RPMI7951 (cell line): ENCODE measurements around the gene PRSS23. TPM values are rescaled to one million over a fixed set of nuclear protein-coding genes. Genes with fewer than 3 reads are reported as not detected.
"Not testable (repeated sequence)": the region's sequence is repeated elsewhere in the genome, so short reads cannot be mapped to it uniquely, and the experiment has no call there.

Experiments
- DNase-seq: peaks from one replicate; pipeline ENCODE4 v3.0.0-alpha.2; 2012; ENCODE audit warnings: low read depth
- total RNA-seq: library from RNA; depleted of rRNA; stranded (reverse); fragments of >200 nt; shearing (Covaris generic); gene quantifications from 2 replicates; pipeline ENCODE4 v1.2.3, GENCODE V29; 2014; rRNA removed

The PRSS23 gene
- 133 and 144 TPM in 2 replicates for total RNA-seq

- peak; percentile 74 for DNase-seq
These were observed at the start of gene PRSS23 for GRCh38 chr11:86800076-86800959. Gene PRSS23 (plus strand): TSS chr11:86800542. CDS start chr11:86807644, 7,102 bp downstream.

- no peak for DNase-seq
These were observed 46.9 kb upstream of the PRSS23 start for GRCh38 chr11:86753459-86753858.

GRCh38 chr11:86755146-86755545 is 45.2 kb upstream of the PRSS23 start:
- DNase-seq: peak; percentile 13

DNA sequence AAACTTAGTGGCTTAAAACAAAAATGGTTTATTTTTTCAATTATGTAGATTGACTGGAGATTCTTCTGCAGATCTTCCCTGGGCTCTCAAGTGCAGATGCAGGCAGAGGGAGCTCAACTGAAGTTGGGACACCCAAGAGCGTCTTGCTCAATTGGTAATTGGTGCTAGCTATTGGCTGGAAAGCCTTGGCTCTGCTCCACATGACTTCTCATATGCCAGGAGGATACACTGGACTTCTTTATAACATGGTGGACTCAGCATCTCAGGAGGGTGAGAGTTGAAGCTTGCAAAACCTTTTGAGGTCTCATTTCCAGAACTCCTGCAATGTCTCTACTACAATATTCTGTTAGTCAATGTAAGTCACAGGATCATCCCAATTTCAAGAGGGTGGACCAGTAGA is 42.2 kb upstream of the PRSS23 start:
- DNase-seq: no peak

DNA sequence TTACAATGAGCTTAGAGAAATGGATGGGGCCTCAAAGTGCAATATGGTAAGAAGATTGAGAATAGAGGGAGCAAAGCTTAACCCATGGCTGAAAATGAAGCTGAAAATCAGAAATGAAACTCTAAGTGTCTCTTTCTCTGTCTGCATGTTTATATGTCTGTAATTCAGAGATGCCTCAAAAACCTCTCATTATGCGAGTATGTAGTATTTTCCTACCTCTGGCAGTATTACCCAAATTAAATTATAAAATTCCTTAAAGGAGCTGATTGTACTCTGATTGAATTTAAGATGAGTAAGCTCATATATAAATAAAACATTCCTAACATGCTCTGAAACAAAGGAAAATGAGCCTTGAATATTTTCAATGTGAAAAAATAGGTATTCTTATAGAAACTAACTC is 39.8 kb upstream of the PRSS23 start:
- no peak for DNase-seq

- peak; percentile 67 for DNase-seq
These were observed 38.4 kb upstream of the PRSS23 start for GRCh38 chr11:86761978-86762377.

GRCh38 chr11:86765203-86765602 is 35.1 kb upstream of the PRSS23 start:
- DNase-seq: no peak

DNA sequence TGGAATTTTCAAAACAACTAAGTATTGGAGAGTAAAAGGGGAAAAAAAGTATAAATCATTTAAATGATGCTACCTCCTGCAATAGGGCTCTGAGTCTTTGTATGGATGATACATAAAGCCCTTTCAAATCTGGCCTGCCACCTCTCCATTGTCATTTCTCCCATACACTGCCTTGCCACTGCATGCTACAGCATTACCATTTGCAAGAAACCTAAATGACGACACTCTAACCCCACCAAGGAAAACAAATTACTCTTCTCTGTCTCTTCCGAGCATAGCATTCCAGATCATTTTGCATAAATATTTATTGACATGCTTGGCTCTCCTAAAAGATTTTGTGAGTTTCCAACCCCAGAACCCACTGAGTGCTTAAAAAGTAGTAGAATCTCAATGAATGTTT is 34.5 kb upstream of the PRSS23 start:
- no peak for DNase-seq

DNA sequence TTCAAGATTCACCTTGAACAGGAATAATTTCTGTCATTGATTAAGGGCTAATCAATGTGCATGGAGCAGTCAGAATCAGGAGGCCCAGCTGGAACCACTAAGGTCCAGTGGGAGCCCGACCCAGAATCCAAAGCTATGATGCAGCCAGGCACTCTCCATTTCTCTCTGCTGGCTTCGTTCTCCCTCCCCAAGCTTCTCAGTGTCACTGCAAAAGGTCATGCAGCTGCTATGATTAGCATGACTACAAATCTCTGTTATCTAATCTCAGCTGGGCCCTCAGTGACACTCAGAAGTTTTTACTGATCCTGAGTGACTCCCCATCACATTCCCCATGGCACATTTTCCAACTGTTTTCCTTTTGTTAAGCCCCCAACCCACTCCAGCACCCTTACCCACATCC is 31.1 kb upstream of the PRSS23 start:
- no peak for DNase-seq

GRCh38 chr11:86770473-86771027 is 29.8 kb upstream of the PRSS23 start:
- not testable (repeated sequence) for DNase-seq

- no peak for DNase-seq
These were observed 27.3 kb upstream of the PRSS23 start for GRCh38 chr11:86772999-86773398.

DNA sequence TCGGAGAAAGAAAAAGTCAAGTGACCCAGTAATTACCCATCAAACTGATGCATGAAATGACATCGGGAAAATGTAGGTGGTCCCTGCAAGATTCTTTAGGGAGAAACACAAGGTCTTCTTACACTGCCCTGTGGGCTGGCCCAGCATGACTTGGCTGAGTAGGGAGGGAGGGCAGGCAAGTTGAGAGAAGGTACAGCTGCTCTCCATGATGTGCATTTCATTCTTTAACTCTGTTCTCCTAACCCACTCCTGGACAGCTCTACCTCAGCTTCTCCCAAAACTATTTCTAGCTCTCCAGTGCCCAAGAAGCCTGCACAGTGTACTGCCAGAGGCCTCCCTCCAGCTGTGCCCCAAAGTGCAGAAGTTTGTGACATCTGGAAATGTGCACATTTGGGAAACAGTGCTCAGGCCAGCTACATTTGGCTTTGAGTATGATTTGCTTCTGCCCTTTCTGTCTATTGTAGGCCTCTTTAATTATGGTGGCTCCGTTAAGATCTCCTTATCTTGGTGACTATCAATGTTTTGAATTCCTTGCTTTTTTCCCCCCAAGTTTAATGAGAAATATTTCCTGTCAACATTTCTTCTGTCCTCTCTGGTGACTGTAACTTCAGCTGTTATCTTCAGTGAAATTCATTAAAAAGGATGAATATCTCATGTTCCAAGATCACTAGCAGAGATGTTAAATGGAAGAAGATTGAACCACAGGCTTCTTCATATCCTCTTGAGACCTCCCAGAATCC is 26.7 kb upstream of the PRSS23 start:
- no peak for DNase-seq

DNA sequence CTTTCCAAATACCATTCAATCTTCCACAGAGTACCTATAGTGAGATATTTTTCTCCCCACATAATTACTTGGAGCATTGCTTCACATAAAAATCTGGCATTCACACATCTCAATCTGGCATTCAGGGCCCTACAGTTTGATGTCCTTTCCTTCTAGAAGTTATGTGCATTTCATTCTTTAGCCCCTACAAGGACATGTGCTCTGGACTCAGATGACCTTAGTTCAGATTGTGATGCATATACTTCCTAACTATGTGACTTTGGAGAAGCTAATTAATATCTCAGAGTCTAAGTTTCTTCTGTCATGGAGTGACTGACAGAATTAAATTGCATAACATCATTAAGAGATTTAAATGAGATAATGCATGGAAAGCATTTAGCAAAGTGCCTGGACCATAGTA is 25.9 kb upstream of the PRSS23 start:
- DNase-seq: no peak

DNA sequence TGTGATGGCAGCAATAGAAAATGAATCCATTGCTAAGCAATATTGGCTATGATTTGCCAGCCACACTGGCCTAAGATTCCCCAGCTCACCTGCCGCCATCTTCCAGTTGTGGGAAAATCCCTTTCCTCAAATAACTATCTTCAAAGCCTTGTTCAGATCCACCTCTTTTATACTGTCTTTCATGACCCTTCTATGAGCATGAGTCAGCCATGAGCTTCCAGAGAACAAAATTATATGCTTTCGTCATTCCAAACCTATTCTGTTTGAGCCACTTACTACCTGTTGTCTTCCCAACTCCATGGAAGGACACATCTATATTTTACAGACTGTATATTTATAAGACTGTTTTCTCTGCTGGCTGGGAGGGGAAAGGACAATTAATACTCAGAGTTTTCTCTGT is 25.0 kb upstream of the PRSS23 start:
- DNase-seq: no peak

GRCh38 chr11:86781546-86781945 is 18.8 kb upstream of the PRSS23 start:
- DNase-seq: no peak

GRCh38 chr11:86782742-86783141 is 17.6 kb upstream of the PRSS23 start:
- no peak for DNase-seq

DNA sequence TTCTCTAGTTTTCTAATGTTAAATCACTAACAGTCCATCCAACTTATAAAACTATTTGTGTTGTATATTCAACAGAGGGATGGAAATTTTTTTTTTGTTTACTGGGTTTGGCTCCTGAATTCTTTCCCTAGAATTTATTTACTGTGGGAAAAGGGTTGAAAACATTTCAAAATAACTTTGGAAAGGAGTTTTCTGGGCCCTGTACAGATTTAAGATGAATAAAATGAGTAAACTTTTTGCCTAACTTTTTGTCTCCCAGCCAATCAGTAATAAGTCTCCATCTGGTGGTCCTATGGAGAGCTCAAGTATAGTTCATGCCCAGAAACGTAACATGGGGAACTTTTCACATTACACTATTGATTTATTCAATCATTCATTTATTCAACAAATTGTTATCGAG is 16.7 kb upstream of the PRSS23 start:
- no peak for DNase-seq

DNA sequence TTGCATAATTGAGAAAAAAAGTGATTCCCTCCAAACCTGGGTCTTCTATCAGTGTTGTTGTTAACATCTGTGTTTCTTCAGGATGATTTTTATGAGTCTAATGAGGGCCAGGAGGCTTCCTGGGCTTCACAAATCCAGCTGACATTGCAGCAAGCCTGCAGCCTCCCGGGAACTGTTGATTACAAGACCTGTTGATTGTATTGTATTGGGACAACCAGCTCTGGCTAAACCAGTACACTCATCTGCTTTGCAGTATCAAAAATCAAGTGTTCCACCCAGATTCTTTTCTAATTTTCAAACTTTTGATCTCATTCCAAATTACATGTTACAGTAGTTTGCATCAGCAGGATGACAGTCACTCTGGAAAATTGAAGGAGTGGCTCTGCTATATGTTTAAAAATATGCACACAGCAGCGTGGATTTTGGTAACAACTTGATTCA is 16.1 kb upstream of the PRSS23 start:
- no peak for DNase-seq

DNA sequence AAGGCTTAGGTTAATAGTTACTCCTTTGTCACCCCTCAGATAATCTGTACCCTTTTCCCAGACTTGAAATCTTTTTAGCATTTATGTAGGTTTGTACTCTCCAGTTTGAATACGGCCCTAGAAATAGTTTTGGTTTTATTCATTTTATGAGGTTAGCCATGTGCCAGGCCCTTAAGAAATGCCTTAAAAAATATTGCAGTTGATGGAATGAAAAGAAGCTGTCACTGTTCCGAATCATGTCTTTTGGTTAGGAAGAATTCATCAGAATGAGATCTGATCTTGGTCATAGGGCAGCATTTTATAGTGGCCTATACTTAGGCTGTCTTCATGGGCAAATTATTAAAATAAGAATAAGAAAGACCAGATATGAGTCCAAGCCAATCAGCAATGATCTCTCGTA is 14.8 kb upstream of the PRSS23 start:
- no peak for DNase-seq

DNA sequence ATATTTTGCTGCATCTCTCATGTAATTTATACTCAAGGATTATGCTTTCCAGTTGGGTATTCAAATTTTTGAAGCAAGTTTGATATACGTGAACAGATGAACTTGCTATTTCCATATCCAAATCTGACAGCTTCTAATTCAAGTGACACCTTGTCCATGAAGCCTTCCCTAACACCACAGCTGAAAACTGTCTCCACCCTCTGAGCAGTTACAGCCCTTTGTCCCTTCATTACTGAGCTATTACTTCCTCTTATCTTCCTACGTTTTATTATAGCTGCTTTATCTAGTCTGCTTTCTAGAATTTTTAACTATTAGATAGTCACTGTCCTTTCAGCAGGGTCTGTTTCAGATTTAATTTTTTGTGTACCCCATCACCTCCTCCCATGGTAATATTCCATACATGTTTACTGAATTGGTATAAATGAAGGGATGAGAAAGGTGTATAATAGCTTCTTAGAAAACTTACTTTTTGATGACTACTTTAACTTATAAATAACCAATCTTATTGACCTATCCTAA is 13.3 kb upstream of the PRSS23 start:
- no peak for DNase-seq

DNA sequence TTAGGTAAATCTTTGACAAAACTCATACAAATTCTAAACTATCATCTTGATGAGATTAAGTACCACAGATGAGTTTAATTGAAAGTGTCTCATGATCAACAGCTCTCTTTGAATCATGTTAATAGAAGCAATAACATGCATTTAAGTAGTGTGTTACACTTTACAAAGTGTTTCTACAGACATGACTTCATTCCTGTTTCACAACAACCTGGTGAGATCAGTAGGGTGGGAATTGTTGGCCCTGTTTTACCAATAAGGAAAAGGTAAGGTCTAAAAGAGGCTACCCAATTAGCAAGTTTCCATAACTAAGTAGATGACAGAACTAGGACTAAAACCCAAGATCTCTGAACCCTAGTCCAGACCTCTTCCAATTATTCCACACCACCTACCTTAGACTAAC is 12.7 kb upstream of the PRSS23 start:
- DNase-seq: no peak

- DNase-seq: no peak
These were observed 10.1 kb upstream of the PRSS23 start for GRCh38 chr11:86790195-86790725.
